GM18517 (cell line): ENCODE measurements around the gene SORCS3.

Source experiments
- ATAC-seq: cut with Tn5 transposase; IDR thresholded peaks from one replicate; pipeline ENCODE4 v1.9.1; 2021; ENCODE audit warnings: mild to moderate bottlenecking, moderate library complexity; ENCODE audit not compliant: unreplicated experiment

The SORCS3 gene

GRCh38 chr10:104643303-104643663 is 2.2 kb downstream of the SORCS3 start:
- no peak for ATAC-seq

GRCh38 chr10:104646146-104646545 is 5.1 kb downstream of the SORCS3 start:
- ATAC-seq: no peak

- ATAC-seq: no peak
These were observed 7.3 kb downstream of the SORCS3 start for GRCh38 chr10:104648421-104648820.

- no peak for ATAC-seq
These were observed 9.0 kb downstream of the SORCS3 start for GRCh38 chr10:104650072-104650471.

DNA sequence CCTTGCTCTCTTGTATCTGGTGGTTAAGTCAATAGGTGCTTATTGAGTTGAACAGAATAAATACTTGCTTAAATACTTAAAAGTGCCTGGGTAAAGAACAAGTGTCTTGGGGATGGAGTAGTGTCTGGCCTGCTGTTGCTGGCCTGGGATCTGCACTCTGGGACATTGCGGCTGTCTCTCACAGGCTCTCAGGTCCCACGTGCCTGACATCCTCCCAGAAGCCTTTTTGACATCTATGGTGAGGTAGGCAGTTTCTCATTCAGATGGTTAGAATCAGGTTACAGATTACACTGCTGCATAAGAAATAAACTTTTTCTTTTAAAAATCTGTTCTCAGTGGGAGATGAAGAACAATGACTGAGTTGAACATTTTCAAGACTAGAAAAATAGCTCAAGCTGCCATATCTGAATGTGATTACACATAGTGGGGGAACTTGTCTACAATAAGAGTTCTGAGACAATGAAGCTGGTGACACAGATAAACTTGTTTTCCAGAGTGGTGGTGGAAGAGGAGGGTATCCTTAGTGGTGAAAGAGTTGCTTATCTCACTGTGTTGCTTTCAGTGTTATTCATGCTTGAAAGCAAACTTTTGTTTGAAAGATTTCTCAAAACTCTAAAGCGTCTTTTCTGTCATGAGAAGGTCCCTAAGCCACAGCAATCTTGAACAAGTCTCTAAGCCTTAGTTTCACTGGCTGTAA is 9.7 kb downstream of the SORCS3 start:
- ATAC-seq: no peak

- no peak for ATAC-seq
These were observed 15.9 kb downstream of the SORCS3 start for GRCh38 chr10:104657036-104657435.

DNA sequence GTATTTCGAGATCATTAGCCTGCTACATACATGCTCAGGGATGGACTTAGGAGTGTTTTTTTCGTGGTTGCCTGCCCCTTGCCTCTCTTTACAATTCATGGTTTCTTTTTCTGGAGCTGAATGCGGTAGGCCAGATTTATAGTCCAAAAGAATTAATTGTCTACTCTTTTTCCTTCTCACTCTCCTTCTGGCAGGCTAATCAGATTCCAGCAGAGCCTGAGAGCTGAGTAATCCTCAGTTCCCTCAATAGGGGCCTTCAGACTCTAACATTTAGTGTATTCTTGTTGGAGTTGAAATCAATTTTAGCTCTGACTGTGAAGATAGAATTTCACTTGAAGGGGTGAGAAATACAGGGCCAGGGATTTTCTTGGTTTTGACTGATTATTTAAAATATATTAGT is 16.4 kb downstream of the SORCS3 start:
- no peak for ATAC-seq

DNA sequence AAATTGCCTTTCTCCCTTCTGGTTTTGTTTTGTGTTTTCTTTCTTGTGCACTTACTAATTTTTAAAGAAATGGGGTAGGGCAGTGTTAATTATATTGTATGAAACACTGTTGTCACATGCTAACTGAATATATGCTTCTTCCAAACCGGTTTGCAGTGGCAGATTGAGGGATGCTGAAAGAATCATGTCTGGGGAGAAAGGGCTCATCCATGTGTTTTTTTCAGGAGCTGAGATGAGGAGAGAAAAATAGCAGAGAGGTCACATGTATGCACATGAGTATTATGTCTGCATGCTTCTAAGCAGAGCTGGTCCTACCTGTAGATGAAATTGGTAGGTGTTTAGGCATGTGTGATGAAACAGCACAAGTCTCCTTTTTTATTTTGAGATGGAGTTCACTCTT is 17.0 kb downstream of the SORCS3 start:
- ATAC-seq: no peak

DNA sequence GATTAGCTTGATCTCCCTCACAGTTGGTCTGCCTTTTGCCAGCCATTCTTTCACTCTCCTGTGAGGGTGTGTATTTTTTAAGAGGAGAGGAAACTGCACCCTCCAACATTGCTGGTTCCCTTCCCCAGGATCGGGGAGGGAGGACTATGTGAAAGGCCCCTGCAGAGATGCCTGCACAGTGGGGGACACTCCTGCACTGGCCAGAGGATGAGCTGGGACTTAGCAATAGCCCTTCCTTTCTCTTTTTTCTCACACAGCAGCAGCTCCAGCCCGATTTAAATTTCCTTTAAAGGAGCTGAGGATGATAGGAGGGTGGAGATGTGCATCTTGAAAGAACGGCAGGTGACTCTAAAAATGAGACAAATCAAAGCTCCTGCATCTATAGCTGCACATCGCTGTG is 18.7 kb downstream of the SORCS3 start:
- no peak for ATAC-seq

- ATAC-seq: no peak
These were observed 22.0 kb downstream of the SORCS3 start for GRCh38 chr10:104663076-104663475.

GRCh38 chr10:104663563-104663962 is 22.5 kb downstream of the SORCS3 start:
- no peak for ATAC-seq

DNA sequence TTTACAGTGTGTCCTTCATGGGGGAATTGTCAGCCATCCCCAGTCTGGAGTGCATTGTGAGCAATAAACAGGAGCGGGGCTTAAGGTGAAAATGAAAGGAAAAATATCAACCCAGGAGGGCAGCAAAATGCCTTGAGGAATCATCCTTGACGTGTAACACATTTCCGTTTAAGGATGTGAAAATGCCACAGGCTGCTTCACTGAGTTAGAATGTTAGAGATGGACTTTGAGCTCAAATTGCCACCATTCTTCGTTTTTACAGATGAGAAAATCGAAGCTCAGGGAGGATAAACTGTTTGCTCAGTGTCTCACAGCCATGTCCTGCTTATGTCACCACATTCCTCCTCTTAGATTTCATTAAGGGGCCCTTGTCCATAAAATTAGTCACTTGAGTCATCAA is 23.1 kb downstream of the SORCS3 start:
- no peak for ATAC-seq

- ATAC-seq: no peak
These were observed 24.1 kb downstream of the SORCS3 start for GRCh38 chr10:104665174-104665573.

DNA sequence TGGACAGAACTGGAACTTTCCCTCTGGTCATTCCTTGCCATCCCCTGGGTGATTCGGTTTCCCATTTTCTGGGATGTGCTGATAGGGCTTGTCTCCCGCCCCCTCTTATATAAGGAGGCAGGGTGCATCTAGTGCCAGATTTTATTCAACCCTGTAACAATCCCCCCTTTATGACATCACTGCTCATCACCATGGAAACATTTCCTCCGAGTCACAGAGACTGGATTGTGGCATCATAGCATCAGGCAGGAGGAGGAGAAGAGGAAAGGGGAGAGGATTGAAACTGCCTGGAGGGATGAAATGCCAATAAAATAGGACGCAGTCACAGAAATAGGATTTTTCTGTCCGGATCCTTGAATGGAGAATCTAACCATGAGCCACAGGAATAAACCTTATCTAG is 25.0 kb downstream of the SORCS3 start:
- ATAC-seq: no peak

- ATAC-seq: no peak
These were observed 35.8 kb downstream of the SORCS3 start for GRCh38 chr10:104676874-104677273.

- no peak for ATAC-seq
These were observed 37.6 kb downstream of the SORCS3 start for GRCh38 chr10:104678658-104679057.

DNA sequence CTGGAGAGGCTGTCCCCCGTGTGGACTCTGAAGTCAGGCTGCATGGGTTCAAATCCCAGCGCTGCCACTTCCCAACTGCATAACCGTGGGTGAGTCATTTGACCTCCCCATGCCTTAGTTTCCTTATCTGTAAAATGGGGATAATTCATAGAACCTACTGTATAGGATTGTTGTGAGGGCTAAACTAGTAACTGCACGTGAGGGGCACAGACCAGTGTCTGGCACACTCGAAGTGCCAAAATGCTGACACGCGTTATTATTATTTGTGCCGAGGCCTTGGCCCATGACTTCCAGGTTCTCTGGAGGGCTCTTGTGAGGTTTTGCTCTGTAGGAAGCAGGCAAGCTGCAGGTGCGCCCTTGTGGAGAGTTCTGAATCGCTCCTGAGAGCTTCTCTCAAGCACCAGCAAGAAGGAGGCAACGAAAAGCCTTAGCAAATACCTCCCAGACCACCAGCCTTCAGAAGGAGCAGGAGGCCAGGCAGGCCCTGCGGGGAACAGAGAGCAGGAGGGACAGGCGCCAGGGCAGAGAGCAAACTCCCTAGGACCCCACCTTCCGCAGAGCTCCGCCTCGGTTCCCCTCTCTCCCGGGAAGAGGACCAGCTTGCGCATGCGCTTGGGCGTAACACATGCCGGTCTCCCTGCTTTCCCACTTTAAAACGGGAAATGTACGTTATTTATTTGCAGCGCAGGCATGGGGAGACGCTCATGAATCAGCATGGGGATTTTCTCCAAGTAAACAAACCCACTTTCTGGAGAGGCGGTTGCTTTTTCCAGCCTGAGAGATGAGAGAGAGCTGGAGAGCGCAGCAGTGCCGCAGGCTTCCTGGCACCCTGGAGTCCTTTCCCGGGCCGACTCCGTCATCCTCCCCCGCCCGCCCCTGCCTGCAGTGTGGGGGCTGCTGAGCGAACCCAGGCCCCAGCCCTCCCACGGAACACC is 39.6 kb downstream of the SORCS3 start:
- ATAC-seq: no peak

- ATAC-seq: no peak
These were observed 40.4 kb downstream of the SORCS3 start for GRCh38 chr10:104681485-104681884.

- no peak for ATAC-seq
These were observed 42.5 kb downstream of the SORCS3 start for GRCh38 chr10:104683567-104683966.

DNA sequence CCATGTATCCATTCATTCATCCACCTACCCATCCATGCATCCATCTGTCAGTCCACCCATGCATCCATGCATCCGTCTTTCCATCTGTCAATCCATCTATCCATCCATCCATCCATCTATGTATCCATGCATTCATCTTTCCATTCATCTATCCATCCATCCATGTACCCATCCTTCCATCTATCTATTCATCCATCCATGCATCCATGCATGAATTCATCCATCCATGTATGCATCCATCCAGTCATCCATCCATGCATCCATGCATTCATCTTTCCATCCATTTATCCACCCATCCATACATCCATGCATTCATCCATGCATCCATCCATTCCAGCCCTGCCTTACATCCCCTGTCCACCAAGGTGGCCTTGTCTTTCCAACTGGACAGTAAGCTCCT is 45.7 kb downstream of the SORCS3 start:
- no peak for ATAC-seq

DNA sequence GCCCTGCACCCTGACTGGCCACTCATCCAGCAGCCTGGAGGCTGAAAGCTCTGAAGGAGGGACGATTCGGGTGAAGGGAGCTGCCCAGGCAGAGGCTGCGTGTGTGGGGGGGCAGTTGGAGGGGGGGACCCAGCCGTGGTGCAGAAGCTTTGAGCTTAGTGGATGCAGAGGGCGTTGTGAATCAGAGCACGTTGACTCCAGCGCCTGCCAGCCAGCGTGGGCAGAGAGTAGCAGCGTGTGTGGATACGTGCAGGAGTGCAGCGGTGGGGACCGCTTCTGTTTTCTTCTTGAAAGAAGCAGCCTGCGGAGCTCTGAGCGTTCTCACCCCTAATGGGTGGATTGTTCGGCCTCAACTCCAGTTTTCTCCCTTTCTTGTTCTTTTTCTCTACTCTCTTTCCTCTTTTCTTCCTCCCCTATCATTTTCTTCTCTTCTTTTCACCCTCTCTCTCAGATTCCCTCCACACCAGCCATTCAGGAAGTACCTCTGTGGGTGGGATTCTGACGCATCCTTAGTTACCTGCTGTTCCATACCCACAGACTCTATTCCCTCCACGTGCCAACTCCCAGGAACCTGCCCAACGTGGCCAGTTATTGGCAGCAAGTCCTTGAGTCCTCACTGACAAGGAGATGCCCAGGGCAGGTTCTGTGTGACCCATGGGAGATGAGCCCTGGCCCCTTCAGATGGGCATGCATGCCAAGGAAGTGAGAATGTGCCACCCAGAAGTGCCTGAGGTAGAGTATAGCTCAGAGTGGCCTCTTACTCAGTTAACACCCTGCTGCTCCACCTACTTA is 47.4 kb downstream of the SORCS3 start:
- ATAC-seq: no peak
